Stimulated activated CD4-positive, alpha-beta T cell treated with anti-CD3 and anti-CD28 coated beads, TNF-alpha, amount 100 ng/mL, for 48 hours (primary cell): Measurements from ENCODE around the gene GTF2F2.
"Not testable (repeated sequence)": the region's sequence is repeated elsewhere in the genome, so short reads cannot be mapped to it uniquely, and the experiment has no call there.

Experiments
- DNase-seq, 3 donors: peaks; one replicate each; pipeline ENCODE4 v3.0.0-alpha.2; 2020; ENCODE audit warnings: low read depth in 3 of 3

The GTF2F2 gene

GRCh38 chr13:45178349-45179162, 58.2 kb downstream of the GTF2F2 start:
- no peak for DNase-seq

DNA sequence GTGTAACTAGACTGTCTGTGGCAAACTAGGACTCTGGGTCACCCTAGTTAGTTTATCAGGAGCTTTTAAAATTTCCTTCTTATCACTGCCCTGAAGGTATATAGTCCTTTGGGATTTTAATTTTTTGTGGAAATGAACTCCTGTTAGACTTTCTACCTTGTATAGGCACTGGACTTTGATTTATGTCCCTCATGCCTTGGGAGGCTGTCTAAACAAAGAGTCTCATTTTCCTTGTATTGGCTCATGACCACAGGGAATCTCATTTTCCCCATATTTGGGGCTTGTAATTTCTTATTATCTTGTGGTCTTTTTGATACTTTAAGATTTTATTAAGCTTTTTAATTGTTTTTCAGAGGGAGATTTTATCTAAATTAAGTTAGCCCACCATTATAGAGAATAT, 59.1 kb downstream of the GTF2F2 start:
- no peak for DNase-seq

- DNase-seq = no peak
These were observed 60.0 kb downstream of the GTF2F2 start for GRCh38 chr13:45180303-45180702.

- DNase-seq = no peak
These were observed 60.6 kb downstream of the GTF2F2 start for GRCh38 chr13:45180713-45181601.

- no peak for DNase-seq
These were observed 64.4 kb downstream of the GTF2F2 start for GRCh38 chr13:45184693-45185092.

DNA sequence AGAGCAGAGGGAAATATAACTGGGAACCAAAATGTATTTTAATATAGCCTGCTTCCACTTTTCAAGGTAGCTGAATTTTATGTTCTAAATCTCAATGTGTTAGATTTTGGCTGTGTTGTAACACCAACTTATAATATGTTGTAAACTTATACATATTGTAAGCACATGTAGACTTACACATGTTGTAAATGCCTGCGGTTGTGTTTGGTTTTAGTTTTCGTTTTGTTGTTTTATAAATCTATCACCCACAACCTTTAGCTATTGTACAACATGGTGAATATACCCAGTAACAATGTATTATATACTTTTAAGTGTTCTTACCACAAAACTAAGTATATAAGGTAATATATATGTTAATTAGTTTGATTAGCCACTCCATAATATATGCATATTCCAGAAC, 65.0 kb downstream of the GTF2F2 start:
- no peak for DNase-seq

DNA sequence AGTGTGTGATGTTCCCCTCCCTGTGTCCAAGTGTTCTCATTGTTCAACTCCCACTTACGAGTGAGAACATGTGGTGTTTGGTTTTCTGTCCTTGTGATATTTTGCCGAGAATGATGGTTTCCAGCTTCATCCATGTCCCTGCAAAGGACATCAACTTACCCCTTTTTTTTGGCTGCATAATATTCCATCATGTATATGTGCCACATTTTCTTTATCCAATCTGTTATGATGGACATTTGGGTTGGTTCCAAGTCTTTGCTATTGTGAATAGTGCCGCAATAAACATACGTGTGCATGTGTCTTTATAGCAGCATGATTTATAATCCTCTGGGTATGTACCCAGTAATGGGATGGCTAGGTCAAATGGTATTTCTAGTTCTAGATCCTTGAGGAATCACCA, 68.8 kb downstream of the GTF2F2 start:
- not testable (repeated sequence) for DNase-seq

GRCh38 chr13:45189511-45189910, 69.2 kb downstream of the GTF2F2 start:
- not testable (repeated sequence) for DNase-seq

DNA sequence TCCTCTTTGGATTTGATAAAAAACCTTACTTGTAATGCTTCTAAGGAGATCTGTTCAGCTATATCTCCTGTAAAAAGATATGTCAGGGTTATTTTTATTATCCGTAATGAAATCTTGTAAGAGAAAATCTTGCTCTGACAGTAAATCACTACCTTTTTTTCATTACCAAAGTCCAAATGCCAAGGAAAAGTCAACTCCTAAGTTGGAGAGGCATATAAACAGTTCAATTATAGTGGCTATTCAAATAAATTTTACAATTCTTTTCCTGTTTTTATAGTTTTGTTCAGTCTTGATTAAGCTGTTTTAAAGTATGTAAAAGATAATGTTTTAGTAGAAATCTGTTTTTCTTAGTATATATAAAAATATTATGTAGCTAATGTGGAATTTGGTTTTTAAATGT, 71.6 kb downstream of the GTF2F2 start:
- no peak for DNase-seq

GRCh38 chr13:45194081-45194939, 74.0 kb downstream of the GTF2F2 start:
- no peak for DNase-seq

DNA sequence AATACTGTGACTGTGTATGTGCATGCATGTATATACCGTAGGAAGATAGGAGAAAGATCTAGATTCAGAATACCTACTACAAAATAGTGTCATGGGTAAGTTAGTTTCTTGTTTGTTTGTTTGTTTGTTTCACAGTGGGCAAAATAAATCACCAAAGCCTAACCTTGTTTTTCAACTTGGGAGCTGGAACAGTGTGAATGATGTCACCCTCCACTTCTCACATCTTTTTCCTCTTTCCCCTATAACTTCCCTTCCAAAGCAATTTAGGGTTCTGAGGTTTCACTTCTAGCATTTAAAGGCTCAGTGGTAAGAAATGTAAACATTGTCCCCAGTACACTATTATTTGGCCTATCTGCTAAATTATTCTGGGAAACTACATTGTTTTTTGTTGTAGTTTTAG, 75.1 kb downstream of the GTF2F2 start:
- no peak for DNase-seq

DNA sequence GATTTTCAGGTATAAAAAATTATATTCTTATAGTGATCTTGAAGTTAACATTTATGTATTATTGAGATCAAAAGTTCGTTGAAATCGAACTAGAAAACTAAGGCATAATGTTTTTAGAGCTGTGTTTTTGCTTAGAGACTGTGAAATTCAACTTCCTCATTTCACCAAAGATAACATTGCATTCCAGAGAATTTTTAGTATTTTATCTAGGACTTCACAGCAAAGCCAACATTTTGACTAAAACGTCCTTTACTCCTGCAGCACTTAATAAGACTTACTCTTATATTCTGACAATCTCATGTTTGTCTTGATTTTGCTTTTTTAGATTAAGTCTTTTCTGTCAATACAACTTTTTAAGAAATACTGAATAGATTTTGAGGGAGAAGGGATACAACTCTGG, 75.8 kb downstream of the GTF2F2 start:
- DNase-seq = no peak

- no peak for DNase-seq
These were observed 76.3 kb downstream of the GTF2F2 start for GRCh38 chr13:45196622-45197021.

DNA sequence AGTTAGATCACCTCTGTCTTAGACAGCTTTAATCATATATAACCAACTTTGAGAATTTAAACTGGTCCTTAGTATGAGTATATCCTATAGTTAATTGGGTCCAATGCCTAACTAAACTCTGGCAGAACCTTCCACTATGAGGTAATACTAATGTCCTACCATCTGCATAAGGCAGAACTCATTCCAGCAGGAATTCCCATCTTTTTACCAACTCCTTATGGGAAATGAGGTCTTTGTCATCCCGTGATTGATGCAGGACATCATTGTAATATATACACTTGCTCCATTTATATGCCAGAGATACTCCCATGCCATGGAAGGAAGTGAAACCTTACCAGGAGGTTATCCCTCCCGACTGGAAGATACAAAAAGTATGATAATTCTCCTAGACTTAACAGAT, 77.7 kb downstream of the GTF2F2 start:
- DNase-seq = no peak

- no peak for DNase-seq
These were observed 78.6 kb downstream of the GTF2F2 start for GRCh38 chr13:45198924-45199323.

- DNase-seq = no peak
These were observed 79.4 kb downstream of the GTF2F2 start for GRCh38 chr13:45199711-45200110.

GRCh38 chr13:45200701-45201232, 80.5 kb downstream of the GTF2F2 start, which contains the start of gene KCTD4:
Gene KCTD4 (minus strand): TSS chr13:45201045. CDS start chr13:45194567, 6,478 bp downstream.
- no peak for DNase-seq

GRCh38 chr13:45205124-45205523, 84.8 kb downstream of the GTF2F2 start:
- no peak for DNase-seq

- no peak for DNase-seq
These were observed 86.0 kb downstream of the GTF2F2 start for GRCh38 chr13:45206340-45206739.

GRCh38 chr13:45207319-45207718, 87.0 kb downstream of the GTF2F2 start:
- DNase-seq = no peak

DNA sequence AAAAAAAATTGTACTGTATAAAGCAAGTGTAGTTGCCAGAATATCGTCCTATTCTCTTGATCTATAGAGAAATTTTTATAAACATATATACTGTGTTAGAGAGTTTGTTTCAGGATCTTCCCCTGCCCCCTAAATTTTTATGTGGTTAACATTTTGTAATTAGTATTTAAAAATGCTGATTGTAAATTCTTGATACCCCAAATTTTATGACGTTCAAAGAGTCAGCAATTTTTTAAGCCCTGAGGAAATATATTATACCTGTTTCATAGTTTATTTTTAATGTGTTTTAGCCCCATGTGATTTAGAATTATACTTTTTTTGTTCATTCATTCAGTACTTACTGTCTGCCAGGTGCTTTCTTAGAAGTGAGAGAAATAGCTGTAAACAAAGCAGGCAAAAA, 87.8 kb downstream of the GTF2F2 start:
- DNase-seq = no peak

DNA sequence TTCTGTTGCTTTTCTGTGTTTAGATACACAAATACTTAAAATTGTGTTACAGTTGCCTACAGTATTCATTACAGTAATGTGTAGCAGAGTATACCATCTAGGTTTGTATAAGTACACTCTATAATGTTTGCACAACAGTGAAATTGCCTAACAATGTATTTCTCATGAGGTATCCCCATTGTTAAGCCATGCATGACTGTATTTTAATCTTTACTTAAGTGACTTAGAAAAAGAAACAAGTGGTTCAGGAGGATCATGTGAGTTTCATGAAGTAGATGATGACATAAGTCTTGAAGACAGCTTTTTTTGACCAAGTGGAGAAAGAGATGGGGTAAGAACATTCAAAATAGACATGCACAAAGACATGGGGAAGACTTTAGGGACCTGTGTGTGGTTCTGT, 88.9 kb downstream of the GTF2F2 start:
- no peak for DNase-seq
